Glomerular endothelial cell (primary cell): ENCODE data around the gene PLCL2. TPM values are rescaled to one million over a fixed set of nuclear protein-coding genes. Genes with fewer than 3 reads are reported as not detected.

Experiments used
- DNase-seq: peaks from one replicate; pipeline ENCODE4 v3.0.0-alpha.2; 2011; ENCODE audit warnings: low read depth, low spot score; ENCODE audit errors: extremely low read depth
- total RNA-seq: library from RNA; depleted of rRNA; stranded (reverse); fragments of >200 nt; gene quantifications from 2 replicates; pipeline ENCODE4 v1.2.3, GENCODE V29; 2015

PLCL2 gene
- total RNA-seq, 1 donor from 2014 or later, result 13.1 TPM

DNA sequence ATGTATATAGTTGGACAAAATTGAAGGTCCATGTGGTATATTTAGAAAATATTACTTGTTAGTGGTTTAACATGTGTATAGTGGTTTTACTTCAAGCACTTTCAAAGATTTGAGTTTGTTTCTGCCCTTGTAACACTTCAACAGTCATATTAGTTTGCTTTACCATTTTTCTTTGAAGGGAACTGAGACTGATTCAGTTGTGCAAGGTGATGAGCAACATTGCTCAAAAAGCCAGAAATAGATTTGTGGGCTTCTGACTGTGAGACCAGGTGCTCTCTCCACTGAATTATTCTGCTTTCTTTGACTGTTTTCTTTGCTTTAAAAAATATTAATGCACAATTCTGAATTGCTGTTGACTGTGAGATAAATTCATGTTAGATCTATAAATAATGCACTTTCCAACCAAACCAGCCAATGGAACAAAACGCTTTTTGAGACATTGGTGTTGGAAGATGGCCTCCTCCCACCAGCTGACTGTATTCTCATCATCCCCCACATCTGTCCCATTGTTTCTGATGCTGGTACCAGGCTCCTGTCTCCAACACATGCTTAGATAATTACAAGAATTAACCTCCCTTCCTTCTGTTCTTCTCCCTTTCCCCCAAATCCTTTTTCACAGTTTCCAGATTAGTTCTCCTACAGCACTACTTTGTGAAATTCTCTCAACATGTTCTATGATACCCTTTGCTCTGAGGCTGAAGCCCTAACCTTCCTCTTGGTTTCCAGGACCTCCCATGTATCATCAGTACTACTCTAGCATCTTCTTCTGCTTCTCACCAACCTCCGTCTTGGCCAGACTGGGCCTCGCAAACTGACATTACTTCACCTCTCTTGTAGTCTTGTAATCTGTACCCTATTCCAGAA is 27.9 kb downstream of the PLCL2 start:
- DNase-seq, result no peak

- no peak for DNase-seq
Observed at GRCh38 chr3:16913264-16913580, 28.5 kb downstream of the PLCL2 start.

DNA sequence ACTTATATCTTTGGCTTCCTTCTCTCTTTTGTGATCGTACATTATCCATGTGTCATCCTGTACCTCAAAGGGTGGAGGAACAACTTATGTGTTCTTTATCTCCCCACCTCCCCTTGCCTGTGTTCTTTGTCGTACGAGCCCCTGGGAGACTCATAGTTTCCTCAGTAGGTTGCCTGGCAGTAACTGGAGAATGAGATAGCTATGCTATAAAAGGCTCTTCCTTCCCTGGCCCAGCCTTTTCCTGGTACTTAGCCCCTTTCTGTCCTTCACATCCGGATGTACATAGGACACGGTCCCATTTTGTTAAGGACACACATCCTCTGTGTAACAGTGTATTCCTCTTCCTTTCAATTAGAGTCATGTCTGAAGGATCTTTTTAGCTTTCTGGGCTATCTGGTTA is 32.1 kb downstream of the PLCL2 start:
- DNase-seq, result no peak

DNA sequence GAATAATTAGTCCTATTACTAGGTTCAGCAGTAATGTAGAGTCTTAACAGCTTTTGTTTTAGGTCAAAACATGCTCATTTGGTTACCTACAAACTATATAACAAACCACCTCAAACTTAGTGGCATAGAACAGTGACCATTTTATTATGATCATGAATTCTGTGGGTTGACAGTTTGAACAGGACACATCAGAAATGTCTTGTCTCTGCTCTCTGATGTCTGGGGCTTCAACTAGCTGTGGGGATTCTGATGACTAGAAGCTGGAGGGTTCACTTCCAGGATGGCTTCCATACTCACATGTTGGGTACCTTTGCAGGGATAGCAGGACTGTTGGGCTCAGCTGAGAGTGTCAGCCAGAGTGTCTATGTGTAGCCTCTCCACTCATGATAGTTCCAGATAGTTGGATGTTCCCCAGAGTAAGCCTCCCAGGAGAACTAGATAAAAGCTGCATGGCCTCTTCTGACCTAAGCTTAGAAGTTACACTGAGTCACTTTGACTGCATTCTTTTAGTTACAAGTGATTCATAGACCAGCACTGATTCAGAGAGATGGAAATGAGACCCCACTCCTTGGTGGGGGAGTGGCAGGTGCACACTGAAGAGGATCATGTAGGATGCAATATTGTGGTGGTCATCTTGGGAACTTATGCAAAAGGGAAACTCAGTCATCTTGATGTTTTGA is 32.6 kb downstream of the PLCL2 start:
- no peak for DNase-seq

DNA sequence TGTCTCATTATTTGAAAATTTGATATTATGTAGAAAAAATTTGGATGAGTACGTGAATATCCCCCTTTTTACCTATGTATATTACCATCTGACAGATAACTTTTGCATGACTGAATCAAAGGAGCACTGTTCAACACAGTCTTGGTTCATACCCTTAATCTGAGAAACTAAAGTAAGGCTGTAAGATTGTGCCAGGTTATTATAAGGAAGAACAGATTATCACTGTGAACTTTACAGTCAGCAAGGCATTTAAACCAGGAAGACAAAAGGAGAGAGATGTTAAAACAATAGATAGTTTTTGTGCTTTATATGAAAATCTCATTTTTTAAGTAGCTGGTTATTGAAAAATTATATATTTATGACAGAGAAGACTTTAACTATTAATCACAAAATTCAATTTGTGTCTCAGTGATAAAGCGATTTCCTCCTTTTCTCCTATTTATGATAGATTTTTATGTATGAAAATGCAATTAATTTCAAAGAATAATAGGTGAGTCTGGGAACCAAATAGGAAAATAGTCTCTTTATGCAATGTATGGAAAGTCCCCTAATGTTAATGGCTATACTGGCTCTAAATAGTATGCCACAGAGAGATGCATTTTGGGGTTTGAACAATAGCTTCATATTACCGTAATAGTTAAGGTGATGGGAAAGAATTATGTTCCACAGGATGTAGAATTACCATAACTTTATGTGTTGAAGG is 33.4 kb downstream of the PLCL2 start:
- no peak for DNase-seq

DNA sequence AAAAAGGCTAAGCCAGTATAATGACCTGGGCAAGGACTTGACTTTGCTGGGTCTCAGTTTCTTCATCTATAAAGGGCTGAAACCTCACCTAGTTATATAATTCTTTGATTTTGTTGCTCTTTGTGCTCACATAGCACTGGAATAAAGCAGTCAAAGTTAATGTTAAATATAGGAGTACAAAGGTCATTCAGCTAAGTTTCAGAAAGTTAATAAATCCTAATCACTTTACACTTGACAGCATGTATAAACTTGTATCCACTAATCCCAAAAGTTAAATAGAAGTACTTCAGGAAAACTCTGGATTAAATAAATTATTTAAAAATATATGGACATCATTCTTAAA is 33.9 kb downstream of the PLCL2 start:
- DNase-seq, result no peak

DNA sequence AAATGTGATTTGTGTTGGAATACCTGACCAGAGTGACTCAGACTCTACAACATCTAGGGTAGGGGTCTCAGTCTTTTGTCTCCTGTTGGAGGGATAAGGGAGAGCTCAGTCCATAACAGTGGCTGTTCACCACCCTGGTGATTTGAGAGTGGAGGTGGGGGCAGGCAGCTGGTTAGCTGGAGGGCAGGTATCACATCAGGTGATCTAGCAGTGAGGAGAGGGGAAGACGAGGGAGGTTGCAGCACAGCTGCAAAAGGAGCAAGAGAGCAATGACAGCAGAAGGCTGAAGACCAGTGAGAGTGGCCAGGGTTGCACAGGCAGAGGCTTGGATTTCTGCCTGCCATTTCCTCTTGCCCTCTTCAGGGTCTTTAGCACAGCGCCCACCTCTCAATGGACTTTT is 38.4 kb downstream of the PLCL2 start:
- no peak for DNase-seq

GRCh38 chr3:16927485-16927884 is 42.7 kb downstream of the PLCL2 start:
- no peak for DNase-seq

DNA sequence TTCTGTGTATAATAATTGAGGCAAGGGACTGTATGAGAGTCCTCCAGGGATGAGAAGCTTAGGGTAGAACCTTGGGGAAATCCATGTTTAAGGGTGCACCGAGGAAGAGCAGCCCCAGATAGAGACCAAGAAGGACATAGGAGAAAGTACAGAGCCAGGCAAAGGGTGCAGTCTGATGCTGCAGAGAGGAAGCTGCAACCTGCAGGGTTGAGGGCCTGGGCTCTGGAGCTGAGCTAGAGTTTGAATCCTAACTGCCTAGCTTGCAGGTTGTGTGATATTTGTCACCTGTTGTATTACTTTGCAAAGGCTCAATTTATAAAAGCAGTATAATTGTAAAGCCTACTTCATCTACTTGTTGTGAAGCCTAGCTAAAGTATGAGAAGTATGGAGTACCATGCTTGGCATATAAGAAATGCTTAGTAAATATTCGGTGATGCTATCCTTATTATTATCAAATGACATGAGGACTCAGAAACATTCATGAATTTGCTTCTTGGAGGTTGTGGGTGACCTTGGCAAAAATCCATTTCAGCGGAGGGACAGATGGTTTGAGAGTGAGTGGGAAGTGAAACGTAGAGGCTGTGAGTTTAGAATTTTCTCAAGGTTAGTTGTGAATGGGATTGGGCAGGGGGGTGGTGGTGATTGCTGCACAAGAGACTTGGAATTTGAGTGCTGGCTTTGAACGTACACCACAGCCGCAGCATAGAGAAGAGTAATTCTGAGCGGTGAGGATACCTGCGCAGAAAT is 43.8 kb downstream of the PLCL2 start:
- no peak for DNase-seq

DNA sequence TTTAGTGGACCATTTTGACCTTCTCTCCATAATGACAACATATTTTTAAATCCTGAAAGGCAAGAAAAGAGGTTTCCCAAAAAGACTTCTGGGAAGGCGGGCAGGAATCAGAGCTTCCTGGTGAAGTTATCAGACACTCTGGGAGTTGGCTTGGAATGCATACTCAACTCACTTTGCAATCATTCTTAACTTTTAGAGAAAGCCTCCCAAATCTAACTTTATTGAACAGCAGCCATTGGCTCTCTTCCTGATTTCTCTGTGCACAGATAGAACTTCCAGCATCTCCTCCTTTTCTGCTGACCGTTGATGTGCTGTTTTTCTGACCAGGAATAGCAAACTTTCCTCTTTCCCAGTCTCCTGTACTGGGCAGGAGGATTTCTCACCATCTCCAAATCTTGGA is 44.6 kb downstream of the PLCL2 start:
- DNase-seq, result no peak

GRCh38 chr3:16932877-16933276 is 48.1 kb downstream of the PLCL2 start:
- no peak for DNase-seq

GRCh38 chr3:16935781-16936180 is 51.0 kb downstream of the PLCL2 start:
- DNase-seq, result no peak

- no peak for DNase-seq
Observed at GRCh38 chr3:16936233-16936632, 51.5 kb downstream of the PLCL2 start.

GRCh38 chr3:16936676-16937230 is 52.0 kb downstream of the PLCL2 start:
- DNase-seq, result no peak

- DNase-seq, result no peak
Observed at GRCh38 chr3:16937326-16937845, 52.6 kb downstream of the PLCL2 start.

DNA sequence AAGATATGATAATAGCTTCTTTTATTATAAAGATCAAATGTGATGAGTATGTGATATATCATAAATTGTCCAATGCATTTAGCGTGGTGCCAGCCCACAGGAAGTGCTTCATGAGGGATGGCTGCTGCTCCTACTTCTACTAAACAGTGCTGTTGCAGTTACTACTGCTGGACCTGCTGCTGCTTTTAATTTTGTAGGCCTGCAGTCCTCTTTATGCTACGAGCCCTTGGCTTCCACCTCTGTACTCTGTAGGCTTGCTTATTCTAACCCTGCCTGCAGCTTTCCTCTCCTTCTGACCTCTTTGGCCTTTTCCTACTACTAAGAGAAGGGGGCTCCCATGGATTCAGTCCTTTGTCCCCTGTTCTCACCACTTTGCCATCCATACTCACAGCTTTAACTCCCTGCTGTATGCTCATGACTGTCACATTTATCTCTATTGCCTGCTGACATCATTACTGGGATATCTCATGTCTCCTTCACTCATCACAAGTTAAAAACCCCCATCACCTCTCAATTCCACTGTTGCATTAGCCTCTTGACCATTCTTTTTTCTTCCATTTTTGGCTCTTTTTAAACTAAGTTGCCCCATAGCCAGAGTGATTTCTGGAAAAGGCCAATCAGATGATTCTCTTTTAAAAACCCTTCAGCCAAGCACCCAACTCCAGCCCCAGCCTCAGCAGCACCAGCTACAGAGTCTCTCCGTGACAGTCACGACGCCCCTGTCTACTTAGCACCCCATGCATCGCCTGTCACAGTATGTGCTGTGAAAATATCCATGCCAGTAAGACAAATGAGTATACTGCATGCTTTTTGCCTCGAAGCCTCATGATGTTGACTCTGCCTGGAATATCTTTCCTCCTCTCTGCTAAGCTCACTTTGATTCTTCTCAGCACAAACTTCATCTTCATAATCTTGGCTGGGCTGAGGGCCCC is 56.3 kb downstream of the PLCL2 start:
- no peak for DNase-seq

DNA sequence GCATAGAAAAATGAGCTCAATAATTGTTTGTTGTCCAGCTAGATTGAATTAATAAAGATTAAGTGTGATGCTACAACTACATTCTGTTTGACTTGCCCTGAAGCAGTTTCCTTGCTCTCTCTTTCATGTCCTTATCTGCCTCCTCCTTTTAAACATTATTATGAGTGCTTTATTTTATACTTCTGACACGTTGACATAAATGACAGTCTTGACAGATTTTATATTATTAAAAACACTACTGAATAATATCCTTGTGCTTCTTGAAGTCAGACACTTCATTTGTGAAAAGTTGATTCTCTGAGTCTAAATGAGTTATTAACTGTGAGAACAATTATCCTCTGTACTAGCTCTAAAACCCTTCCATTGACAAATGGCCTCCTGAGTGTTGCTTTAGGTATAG is 58.2 kb downstream of the PLCL2 start:
- no peak for DNase-seq

DNA sequence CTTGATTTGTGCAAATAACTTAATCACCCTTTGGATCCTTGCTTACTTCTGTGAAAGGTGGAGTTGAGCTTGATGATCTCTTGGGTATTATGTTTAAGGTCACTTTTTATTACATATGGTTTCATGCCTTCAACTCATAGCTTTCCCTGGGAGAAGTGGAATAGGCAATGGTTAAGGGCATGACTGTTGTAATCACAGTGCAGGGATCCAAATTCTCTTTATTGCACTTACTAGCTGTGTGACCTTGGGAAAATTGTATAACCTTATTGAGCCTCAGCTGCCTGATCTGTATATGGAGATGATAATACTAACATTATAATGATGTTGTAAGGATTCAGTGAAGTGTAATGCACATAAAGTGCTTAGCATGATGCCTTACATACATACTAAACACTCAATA is 59.1 kb downstream of the PLCL2 start:
- no peak for DNase-seq

DNA sequence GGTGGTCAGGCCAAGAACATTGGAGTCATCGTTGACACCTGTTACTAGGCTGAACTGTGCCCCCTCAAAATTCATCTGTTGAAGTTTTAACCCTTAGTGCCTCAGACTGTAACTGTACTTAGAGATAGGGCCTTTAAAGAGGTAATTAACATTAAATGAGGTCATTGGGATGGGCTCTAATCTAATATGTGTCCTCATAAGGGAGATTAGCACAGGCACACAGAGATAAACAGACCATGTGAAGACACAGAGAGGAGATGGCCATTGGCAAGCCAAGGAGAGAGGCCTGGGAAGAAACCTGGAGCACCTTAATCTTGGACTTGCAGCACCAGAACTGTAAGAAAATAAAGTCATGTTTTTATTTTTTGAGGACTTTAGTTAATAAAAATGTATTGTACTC is 59.6 kb downstream of the PLCL2 start:
- DNase-seq, result no peak

DNA sequence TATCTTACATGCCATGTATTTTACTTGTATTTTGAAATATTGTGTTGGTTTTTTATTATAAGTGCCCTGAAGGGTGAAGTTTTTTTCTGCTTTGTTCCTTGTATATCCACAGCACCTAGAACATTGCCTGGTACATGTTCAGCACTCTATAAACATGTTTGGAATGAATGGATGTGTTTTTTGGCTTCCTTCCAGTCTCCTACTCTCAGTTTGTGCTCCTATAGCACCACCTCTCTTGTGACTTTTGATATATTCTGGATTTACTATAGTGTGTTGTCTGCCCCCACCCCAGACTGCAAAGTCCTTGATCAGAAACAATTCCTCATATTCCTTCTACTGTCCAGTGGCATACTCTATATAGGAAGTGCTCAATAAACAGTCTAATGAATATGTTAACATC is 60.6 kb downstream of the PLCL2 start:
- DNase-seq, result peak; percentile 4
